K562 (cell line): ENCODE measurements around the gene KDM2A. TPM values are rescaled to one million over a fixed set of nuclear protein-coding genes. Genes with fewer than 3 reads are reported as not detected.

ENCODE experiments used
- ATAC-seq: fragments of 200-7000 bp; cut with Tn5 transposase; 3 replicates; pipeline ENCODE4 v1.9.1; 2020; ENCODE audit warnings: moderate library complexity
- BruUV-seq: library from RNA; stranded (reverse); fragments of 400-500 nt; replicated peaks from 2 replicates; lab custom pipeline; 2021; lab: Mats Ljungman, UMichigan
- CTCF ChIA-PET: fragments of 300-600 bp; formaldehyde crosslinking; extraction: SDS; loops from one replicate; lab custom pipeline; 2021; ENCODE audit warnings: low intra/inter-chr PET ratio; lab: Yijun Ruan, JAX
- POLR2A ChIA-PET: fragments of 300-600, 350-650 bp; sonication (Branson Sonifier 250); formaldehyde crosslinking; extraction: SDS; loops from one replicate; lab custom pipeline; 2021; ENCODE audit warnings: antibody characterized with exemption, inconsistent platforms; lab: Yijun Ruan, JAX
- DNase-seq, 4 experiments: peaks; one replicate each; pipeline versions ENCODE4 v3.0.0 to v3.0.0-alpha.2; 2011 to 2018; ENCODE audit warnings: low spot score in 3 of 4, mixed read lengths in 3 of 4; ENCODE audit errors: extremely low read depth in 1 of 4
- FAIRE-seq: peaks from 2 replicates; lab custom pipeline; 2011; peaks lifted over from hg19 to GRCh38; lab: Jason Lieb, UNC
- H2AFZ ChIP-seq: 2 replicates; pipeline ENCODE4 v1.6.0; 2011; ENCODE audit warnings: low read depth, low read length, control low read depth, inconsistent platforms
- H3K27ac ChIP-seq: fragments of 200-600 bp; 3 replicates; pipeline ENCODE4 v1.8.0; 2011; ENCODE audit warnings: low read depth, mild to moderate bottlenecking, control low read depth, inconsistent platforms, low read length, moderate library complexity, mixed read lengths; ENCODE audit errors: extremely low read depth
- H3K27me3 ChIP-seq, 2 experiments: fragments of 300-600 bp in 1 of 2; 2 replicates in 1 of 2; 3 replicates in 1 of 2; pipeline versions ENCODE4 v1.6.0 to v1.8.0; 2011; ENCODE audit warnings: inconsistent platforms in 2 of 2, low read length in 2 of 2, mild to moderate bottlenecking in 1 of 2, mixed read lengths in 1 of 2, moderate library complexity in 1 of 2; ENCODE audit not compliant: control insufficient read depth in 2 of 2, insufficient read depth in 2 of 2
- H3K36me3 ChIP-seq: fragments of 300-600 bp; 3 replicates; pipeline ENCODE4 v1.8.0; 2011; ENCODE audit warnings: mild to moderate bottlenecking, low read length, inconsistent platforms; ENCODE audit not compliant: control insufficient read depth, insufficient read depth
- H3K4me1 ChIP-seq, 2 experiments: fragments of 200-600 bp in 1 of 2; replicated peaks in 1 of 2; 2 replicates in 1 of 2; 3 replicates in 1 of 2; pipeline versions ENCODE4 v1.5.1 to v1.8.0; 2011; ENCODE audit warnings: inconsistent platforms in 2 of 2, low read length in 2 of 2, mild to moderate bottlenecking in 1 of 2, mixed read lengths in 1 of 2, moderate library complexity in 1 of 2; ENCODE audit not compliant: control insufficient read depth in 2 of 2, insufficient read depth in 2 of 2
- H3K4me2 ChIP-seq: 2 replicates; pipeline ENCODE4 v1.6.1; 2011; ENCODE audit warnings: low read length, control low read depth, inconsistent platforms, mixed read lengths; ENCODE audit not compliant: insufficient read depth
- H3K4me3 ChIP-seq: fragments of 200-600 bp; sonication (generic), shearing (Covaris generic); 2 replicates; pipeline ENCODE4 v1.5.1; 2016; ENCODE audit warnings: control low read depth, inconsistent platforms
- H3K79me2 ChIP-seq: fragments of 200-600 bp; 3 replicates; pipeline ENCODE4 v1.8.0; 2011; ENCODE audit warnings: low read length, inconsistent platforms; ENCODE audit not compliant: control insufficient read depth, insufficient read depth
- H3K9ac ChIP-seq, 2 experiments: 2 replicates each; pipeline versions ENCODE4 v1.6.0 to v1.6.1; 2011; ENCODE audit warnings: low read depth in 2 of 2, low read length in 2 of 2, control low read depth in 1 of 2, inconsistent platforms in 1 of 2, mild to moderate bottlenecking in 1 of 2, mixed read lengths in 1 of 2; ENCODE audit not compliant: insufficient read depth in 1 of 2
- H3K9me1 ChIP-seq: one replicate; pipeline ENCODE4 v1.6.0; 2011; ENCODE audit warnings: inconsistent platforms, mild to moderate bottlenecking, low read length, moderate library complexity; ENCODE audit not compliant: control insufficient read depth, insufficient read depth
- H3K9me3 ChIP-seq: replicated peaks from 2 replicates; pipeline ENCODE4 v1.5.1; 2011; ENCODE audit warnings: low read depth, low read length, inconsistent platforms; ENCODE audit not compliant: control insufficient read depth, insufficient read depth
- H4K20me1 ChIP-seq: replicated peaks from 2 replicates; pipeline ENCODE4 v1.6.1; 2011; ENCODE audit warnings: low read length, inconsistent platforms, mixed read lengths; ENCODE audit not compliant: control insufficient read depth, insufficient read depth
- ARHGAP35 ChIP-seq: fragments of 450-650 bp; IDR thresholded peaks from 2 replicates; pipeline ENCODE4 v1.6.1; 2018; ENCODE audit not compliant: partially characterized antibody
- ARNT ChIP-seq, 2 experiments: fragments of 450-650 bp; IDR thresholded peaks; 2 replicates each; pipeline ENCODE4 v1.6.1; 2016; ENCODE audit warnings: mild to moderate bottlenecking in 1 of 2
- CSDE1 ChIP-seq, 2 experiments: fragments of 450-650 bp; IDR thresholded peaks; 2 replicates each; pipeline ENCODE4 v1.6.1; 2016; ENCODE audit warnings: mild to moderate bottlenecking in 1 of 2
- FOXJ3 ChIP-seq: sonication (generic); formaldehyde crosslinking; IDR thresholded peaks from 2 replicates; pipeline ENCODE4 v1.4.0; 2020; ENCODE audit warnings: mild to moderate bottlenecking, missing genetic modification reagents
- MBD2 ChIP-seq: sonication (generic); IDR thresholded peaks from 2 replicates; pipeline ENCODE4 v1.6.1; 2016; ENCODE audit warnings: low read depth, borderline replicate concordance
- MYC ChIP-seq, 2 experiments: fragments of 250-450 bp in 1 of 2; sonication (Bioruptor Pico) in 1 of 2; IDR thresholded peaks; 2 replicates each; pipeline versions ENCODE4 v1.5.1 to v1.6.1; 2012 to 2021; ENCODE audit warnings: low read depth in 2 of 2, borderline replicate concordance in 1 of 2, improper control_type of control experiment in 1 of 2, low read length in 1 of 2, mild to moderate bottlenecking in 1 of 2, moderate library complexity in 1 of 2
- PCBP2 ChIP-seq: fragments of 200-400 bp; formaldehyde crosslinking; IDR thresholded peaks from 2 replicates; pipeline ENCODE4 v1.6.1; 2018; ENCODE audit warnings: low read length, low read depth, mild to moderate bottlenecking, moderate library complexity; ENCODE audit not compliant: poor library complexity, severe bottlenecking
- POLR2G ChIP-seq: fragments of 200-400 bp; formaldehyde crosslinking; IDR thresholded peaks from 2 replicates; pipeline ENCODE4 v1.6.1; 2017; ENCODE audit warnings: low read depth, mild to moderate bottlenecking, antibody characterized with exemption, low read length, moderate library complexity
- PTTG1 ChIP-seq: fragments of 450-650 bp; IDR thresholded peaks from 2 replicates; pipeline ENCODE4 v1.6.1; 2016; ENCODE audit warnings: low read depth, mild to moderate bottlenecking, missing genetic modification characterization, missing compliant biosample characterization
- RBFOX2 ChIP-seq: fragments of 200-400 bp; formaldehyde crosslinking; IDR thresholded peaks from 2 replicates; pipeline ENCODE4 v1.6.1; 2017; ENCODE audit warnings: low read depth, mild to moderate bottlenecking, low read length, moderate library complexity
- RBM25 ChIP-seq: fragments of 200-400 bp; formaldehyde crosslinking; IDR thresholded peaks from 2 replicates; pipeline ENCODE4 v1.6.1; 2018; ENCODE audit warnings: low read length, low read depth, moderate library complexity; ENCODE audit not compliant: severe bottlenecking
- SUPT5H ChIP-seq: fragments of 450-650 bp; IDR thresholded peaks from 2 replicates; pipeline ENCODE4 v1.6.1; 2016
- TFAP4 ChIP-seq: sonication (generic); formaldehyde crosslinking; IDR thresholded peaks from 2 replicates; pipeline ENCODE4 v1.8.0; 2022; ENCODE audit warnings: missing genetic modification reagents, mild to moderate bottlenecking, moderate library complexity, borderline replicate concordance
- TOE1 ChIP-seq, 2 experiments: fragments of 450-650 bp in 1 of 2; sonication (generic) in 1 of 2; formaldehyde crosslinking in 1 of 2; IDR thresholded peaks; 2 replicates each; pipeline versions ENCODE4 v1.7.1 to v1.8.0; 2016 to 2022; ENCODE audit warnings: borderline replicate concordance in 2 of 2, mild to moderate bottlenecking in 2 of 2, antibody characterized with exemption in 1 of 2, inconsistent platforms in 1 of 2, low read depth in 1 of 2, missing genetic modification reagents in 1 of 2, moderate library complexity in 1 of 2
- ZBED1 ChIP-seq: IDR thresholded peaks from 2 replicates; pipeline ENCODE4 v1.6.1; 2014
- ZNF134 ChIP-seq: fragments of 250-450 bp; sonication (Bioruptor Pico); conservative IDR thresholded peaks from 2 replicates; pipeline ENCODE4 v1.4.0; 2020
- ZNF263 ChIP-seq: sonication (generic); formaldehyde crosslinking; IDR thresholded peaks from 2 replicates; pipeline ENCODE4 v1.8.0; 2022; ENCODE audit warnings: mild to moderate bottlenecking, missing genetic modification reagents, borderline replicate concordance
- ZNF311 ChIP-seq: fragments of 250-450 bp; sonication (Bioruptor Pico); IDR thresholded peaks from 2 replicates; pipeline ENCODE4 v1.4.0; 2020; ENCODE audit warnings: mild to moderate bottlenecking, moderate library complexity
- WGBS: fragments of 100-300 bp; shearing (Covaris generic); methylation state at CpG from one replicate; pipeline ENCODE4 v1.1.6; 2016; ENCODE audit warnings: low coverage, mixed read lengths; ENCODE audit not compliant: insufficient coverage; ENCODE audit errors: missing lambda C conversion rate; 5-methylcytosine and 5-hydroxymethylcytosine counted together
- in situ Hi-C: fragments of 300-500 bp; cut with MboI; formaldehyde crosslinking; loops from 4 replicates; pipeline ENCODE4 v1.15.0; 2018; ENCODE audit warnings: inconsistent platforms, mixed read lengths
- intact Hi-C: fragments of 100-400 bp; cut with micrococcal nuclease; formaldehyde crosslinking; loops from 2 replicates; pipeline ENCODE4 v1.14.2; 2022
- polyA plus RNA-seq, 8 experiments: library from polyadenylated mRNA; depleted of rRNA in 4 of 8; stranded (reverse) in 5 of 8; unstranded in 3 of 8; fragments of >200 nt; fragmentation: Nextera tagmentation in 2 of 8; fragmentation: Illumina TruSeq in 1 of 8; extraction: Ambion mirVana in 2 of 8; extraction: Trizol in 1 of 8; gene quantifications; 2 replicates each; pipeline versions ENCODE4 v1.2.1 to v1.2.3, GENCODE V29; 2011 to 2014; ENCODE audit warnings: inconsistent platforms in 1 of 8, missing spikeins in 1 of 8
- total RNA-seq, 7 experiments: library from RNA; depleted of rRNA in 6 of 7; stranded (reverse); fragments of >200 nt in 6 of 7; fragmentation: Illumina TruSeq in 2 of 7; extraction: Trizol in 2 of 7; gene quantifications; 2 replicates each; pipeline versions ENCODE4 v1.2.1 to v1.2.3, GENCODE V29; 2011 to 2021; ENCODE audit warnings: low replicate concordance in 1 of 7
- TF ChIP-seq, protein P1 (sequence below): sonication (generic); formaldehyde crosslinking; IDR thresholded peaks from 2 replicates; pipeline ENCODE4 v1.8.0; 2022; ENCODE audit warnings: mild to moderate bottlenecking, missing genetic modification reagents
- TF ChIP-seq, protein P2 (sequence below): sonication (generic); formaldehyde crosslinking; IDR thresholded peaks from 2 replicates; pipeline ENCODE4 v1.8.1; 2022; ENCODE audit warnings: missing genetic modification reagents

KDM2A gene
- total and polyA plus RNA-seq, 9 of the 15 experiments (the other 6 are each of a cell fraction or from before 2014, with no cell fraction given): 5.0 to 39.3 (median 21.3) TPM

GRCh38 chr11:67302571-67303131 is 183.6 kb downstream of the KDM2A start:
- BruUV-seq: no TSS peak
- no peaks in the 10 kb centered on the region for H3K9me3 ChIP-seq
- in situ Hi-C loops (no loop called here), intact Hi-C loops (no loop called here)
- no peaks in the 10 kb centered on the region for H4K20me1 ChIP-seq
- peaks cover 0 to 38% of the 10 kb centered on the region in 2 experiments; a peak in 2 of 5 replicates for H3K4me1 ChIP-seq
- DNase-seq (no peak), ATAC-seq (no peak), FAIRE-seq (no peak)
- H3K36me3 ChIP-seq: peaks cover 43% of the 10 kb centered on the region; the same call in 2 of the 3 replicates
- H3K27me3 ChIP-seq: no peaks in the 10 kb centered on the region
- no peak overlapping the region for H3K4me2 ChIP-seq
- CTCF ChIA-PET: no interaction called here
- H2AFZ ChIP-seq: no peak overlapping the region
- no peaks in the 10 kb centered on the region for H3K79me2 ChIP-seq
- WGBS: 88% methylated on average over 22 of the region's 23 CpGs
- no peak overlapping the region for H3K4me3 ChIP-seq
- H3K9me1 ChIP-seq: no peaks in the 10 kb centered on the region
- POLR2A ChIA-PET: interaction anchor here (0.7 to 2.1 kb wide), 2 partner anchors 9 to 12 kb away, joined by 3 to 10 read pairs; no protein-coding TSS in a partner anchor
- H3K27ac ChIP-seq: no peak overlapping the region
- H3K9ac ChIP-seq: no peak overlapping the region
- TF ChIP-seq SUPT5H (0 out of 2 replicates have a peak, but pooled peaks have one; percentile 39), ZNF263 (no peak), ARHGAP35 (no peak), POLR2G (peak; percentile 18; the same call in 1 of the 2 replicates), TFAP4 (CRISPR knock-in tag) (0 out of 2 replicates have a peak, but pooled peaks have one; percentile 28), ZBED1 (no peak), RBFOX2 (peak; percentile 10; the same call in 1 of the 2 replicates), MYC (IDR thresholded peaks at IDR 0.05; ENCODE audit: low read depth, low read length) (no peak), MYC (CRISPR knock-in tag; IDR thresholded peaks at IDR 0.05; ENCODE audit: borderline replicate concordance, low read depth) (no peak), MBD2 (no peak), ZNF134 (CRISPR knock-in tag) (no peak), ZNF311 (no peak), FOXJ3 (no peak), RBM25 (no peak), TOE1 (IDR thresholded peaks at IDR 0.05; ENCODE audit: borderline replicate concordance) (no peak), TOE1 (CRISPR knock-in tag; IDR thresholded peaks at IDR 0.05; ENCODE audit: borderline replicate concordance, low read depth) (no peak), CSDE1 (IDR thresholded peaks at IDR 0.05) (no peak), ARNT (IDR thresholded peaks at IDR 0.05) (no peak), PCBP2 (no peak), PTTG1 (tag) (no peak)
- TF ChIP-seq, protein P1, sequence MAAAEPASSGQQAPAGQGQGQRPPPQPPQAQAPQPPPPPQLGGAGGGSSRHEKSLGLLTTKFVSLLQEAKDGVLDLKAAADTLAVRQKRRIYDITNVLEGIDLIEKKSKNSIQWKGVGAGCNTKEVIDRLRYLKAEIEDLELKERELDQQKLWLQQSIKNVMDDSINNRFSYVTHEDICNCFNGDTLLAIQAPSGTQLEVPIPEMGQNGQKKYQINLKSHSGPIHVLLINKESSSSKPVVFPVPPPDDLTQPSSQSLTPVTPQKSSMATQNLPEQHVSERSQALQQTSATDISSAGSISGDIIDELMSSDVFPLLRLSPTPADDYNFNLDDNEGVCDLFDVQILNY: no peak
- TF ChIP-seq, protein P2, sequence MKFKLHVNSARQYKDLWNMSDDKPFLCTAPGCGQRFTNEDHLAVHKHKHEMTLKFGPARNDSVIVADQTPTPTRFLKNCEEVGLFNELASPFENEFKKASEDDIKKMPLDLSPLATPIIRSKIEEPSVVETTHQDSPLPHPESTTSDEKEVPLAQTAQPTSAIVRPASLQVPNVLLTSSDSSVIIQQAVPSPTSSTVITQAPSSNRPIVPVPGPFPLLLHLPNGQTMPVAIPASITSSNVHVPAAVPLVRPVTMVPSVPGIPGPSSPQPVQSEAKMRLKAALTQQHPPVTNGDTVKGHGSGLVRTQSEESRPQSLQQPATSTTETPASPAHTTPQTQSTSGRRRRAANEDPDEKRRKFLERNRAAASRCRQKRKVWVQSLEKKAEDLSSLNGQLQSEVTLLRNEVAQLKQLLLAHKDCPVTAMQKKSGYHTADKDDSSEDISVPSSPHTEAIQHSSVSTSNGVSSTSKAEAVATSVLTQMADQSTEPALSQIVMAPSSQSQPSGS (CRISPR knock-in tag): no peak
